Adrenal gland (tissue), 12 donors: Measurements from ENCODE around the gene CDKN2D. TPM values are rescaled to one million over a fixed set of nuclear protein-coding genes. Genes with fewer than 3 reads are reported as not detected.

ENCODE experiments used
- DNase-seq, 7 donors: peaks; one replicate each; pipeline ENCODE4 v3.0.0-alpha.2; 2019 to 2020
- H3K27ac ChIP-seq, 5 donors: fragments of 200-600 bp; sonication (generic) in 4 of 5; 1 replicate in 3 of 5; 2 replicates in 2 of 5; pipeline versions ENCODE4 v1.5.1 to v1.8.0; 2016 to 2020; ENCODE audit warnings: mild to moderate bottlenecking in 1 of 5
- H3K27me3 ChIP-seq: fragments of 200-600 bp; 2 replicates; pipeline ENCODE4 v1.8.0; 2021
- H3K36me3 ChIP-seq, 2 donors: fragments of 200-600 bp; replicated peaks in 1 of 2; 1 replicate in 1 of 2; 2 replicates in 1 of 2; pipeline versions ENCODE4 v1.5.1 to v1.8.0; 2018 to 2022
- H3K4me1 ChIP-seq, 2 donors: fragments of 200-600 bp; replicated peaks in 1 of 2; 1 replicate in 1 of 2; 2 replicates in 1 of 2; pipeline versions ENCODE4 v1.5.1 to v1.8.0; 2018 to 2021
- H3K4me3 ChIP-seq, 4 donors: fragments of 200-600 bp; sonication (generic) in 3 of 4; one replicate each; pipeline ENCODE4 v1.5.1; 2016 to 2018
- H3K9me3 ChIP-seq, 3 donors: fragments of 200-600 bp; sonication (generic) in 1 of 3; replicated peaks in 1 of 3; 1 replicate in 2 of 3; 2 replicates in 1 of 3; pipeline versions ENCODE4 v1.5.1 to v1.8.0; 2016 to 2021
- POLR2A ChIP-seq, 2 donors: fragments of 450-650 bp; IDR thresholded peaks; one replicate each; pipeline ENCODE4 v1.6.1; 2017; ENCODE audit warnings: antibody characterized with exemption in 2 of 2, mild to moderate bottlenecking in 2 of 2, moderate library complexity in 1 of 2
- WGBS, 4 donors: extraction: QIAGEN DNeasy Blood & Tissue Kit in 2 of 4; methylation state at CpG; one replicate each; pipeline versions ENCODE4 v1.1.5 to v1.1.7; 2013 to 2017; 5-methylcytosine and 5-hydroxymethylcytosine counted together
- intact Hi-C, 2 donors: fragments of 100-400 bp; cut with DNase I; formaldehyde crosslinking; loops; one replicate each; pipeline versions ENCODE4 v1.14.1 to v1.15.0; 2022 to 2023
- polyA plus RNA-seq, 3 donors: library from polyadenylated mRNA; stranded (reverse); fragments of 200-250 nt in 2 of 3; fragments of 350-450 nt in 1 of 3; fragmentation: Illumina TruSeq in 1 of 3; extraction: RNeasy Lipid Tissue Mini Kit (QIAGEN cat#74804) in 1 of 3; gene quantifications; one replicate each; pipeline ENCODE4 v1.2.3, GENCODE V29; 2013 to 2014
- total RNA-seq, 9 donors: library from RNA; depleted of rRNA in 4 of 9; stranded (reverse); fragments of >200 nt in 4 of 9; fragments of 120-200 nt in 1 of 9; fragmentation: NEBNext Ultra II Directional in 1 of 9; extraction: Animal tissue kit (Norgen Biotek cat#: 25700) in 1 of 9; gene quantifications; one replicate each; pipeline versions ENCODE4 v1.1.0 to v1.2.4, GENCODE V29; 2013 to 2023
- TF ChIP-seq, protein P1 (sequence below), 6 experiments: fragments of 450-650 bp in 4 of 6; fragments of 200-600 bp in 2 of 6; sonication (generic) in 1 of 6; IDR thresholded peaks; 1 replicate in 5 of 6; 2 replicates in 1 of 6; pipeline versions ENCODE4 v1.5.1 to v1.8.0; 2016 to 2021; ENCODE audit warnings: antibody characterized with exemption in 6 of 6, mild to moderate bottlenecking in 2 of 6, moderate library complexity in 1 of 6
- donor health status: healthy with polysubstance abuse.
- donor health status: Bipolar disorder and iron deficiency.
- donor health status: DM: yes; HTN: yes; CAD: no.
- donor health status: DM: no; HTN: no; CAD: no.
- donor health status: DM: no; HTN: no; CAD: no.
- donor health status: DM: yes; HTN: yes; CAD: no.

Gene CDKN2D
- total and polyA plus RNA-seq, 12 donors = 1.9 to 17.4 (median 8.2) TPM

DNA sequence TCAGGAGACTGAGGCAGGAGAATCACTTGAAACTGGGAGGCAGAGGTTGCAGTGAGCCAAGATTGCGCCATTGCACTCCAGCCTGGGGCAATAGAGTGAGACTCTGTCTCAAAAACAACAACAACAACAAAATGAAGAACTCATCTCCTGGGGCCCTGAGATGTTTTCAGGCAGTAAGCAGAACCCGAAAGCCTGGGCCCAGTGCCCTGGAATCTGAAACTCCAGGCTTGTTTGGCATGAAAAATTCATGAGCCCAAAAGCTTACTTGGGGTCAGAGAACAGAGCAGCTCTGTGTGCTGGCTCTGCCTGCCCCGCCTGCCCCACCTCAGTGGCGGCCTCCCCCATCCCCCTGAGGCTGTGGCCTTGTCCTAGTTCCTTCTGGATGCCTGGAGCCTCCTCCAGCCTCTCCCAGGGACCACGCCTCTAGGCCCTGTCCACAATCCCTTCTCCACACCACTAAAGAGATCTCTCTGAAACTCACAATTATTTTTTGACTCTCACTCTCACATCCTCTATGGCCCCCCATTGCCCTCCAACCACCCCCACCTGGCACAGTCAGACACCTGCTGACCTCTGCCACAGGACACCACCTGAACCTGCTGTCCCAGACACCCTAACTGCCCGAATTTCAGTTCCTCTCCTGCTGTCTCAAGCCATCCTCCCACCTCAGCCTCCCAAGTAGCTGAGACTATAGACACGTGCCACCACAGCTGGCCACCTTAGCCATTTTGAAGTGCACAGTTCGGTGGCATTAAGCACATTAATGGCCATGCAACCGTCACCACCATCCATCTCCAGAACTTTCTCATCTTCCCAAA is 25.2 kb upstream of the CDKN2D start:
- no peaks in the 10 kb centered on the region for H3K27me3 ChIP-seq
- DNase-seq = peak in 6 of 7 donors; percentile 48 to 75 (median 63)

DNA sequence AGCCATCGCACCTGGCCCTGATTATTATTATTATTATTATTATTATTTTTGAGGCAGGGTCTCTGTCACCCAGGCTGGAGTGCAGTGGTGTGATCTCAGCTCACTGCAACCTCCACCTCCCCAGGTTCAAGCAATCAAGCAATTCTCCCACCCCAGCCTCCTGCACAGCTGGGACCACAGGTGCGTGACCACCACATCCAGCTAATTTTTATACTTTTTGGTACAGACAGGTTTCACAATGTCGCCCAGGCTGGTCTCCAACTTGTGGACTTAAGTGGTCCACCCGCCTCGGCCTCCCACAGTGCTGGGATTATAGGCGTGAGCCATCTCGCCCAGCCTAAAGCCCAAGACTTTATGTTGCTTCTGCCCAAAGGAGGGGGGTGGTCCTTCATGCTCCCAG is 24.4 kb upstream of the CDKN2D start:
- H3K36me3 ChIP-seq = no peaks in the 10 kb centered on the region
- WGBS, 4 donors = 93 to 100% (median 98%) methylated on average over 3 to 7 of the region's 7 CpGs
- DNase-seq = no peak
- intact Hi-C loops = no loop called here
- peaks cover 7 to 9% of the 10 kb centered on the region in 2 donors for H3K4me1 ChIP-seq
- H3K27ac ChIP-seq = peak overlapping the region in 1 of 5 donors; percentile 73
- H3K27me3 ChIP-seq = peaks cover 4% of the 10 kb centered on the region
- H3K4me3 ChIP-seq = no peak overlapping the region
- no peaks in the 10 kb centered on the region for H3K9me3 ChIP-seq
- TF ChIP-seq POLR2A (IDR thresholded peaks at IDR 0.05) = no peak
- TF ChIP-seq, protein P1, sequence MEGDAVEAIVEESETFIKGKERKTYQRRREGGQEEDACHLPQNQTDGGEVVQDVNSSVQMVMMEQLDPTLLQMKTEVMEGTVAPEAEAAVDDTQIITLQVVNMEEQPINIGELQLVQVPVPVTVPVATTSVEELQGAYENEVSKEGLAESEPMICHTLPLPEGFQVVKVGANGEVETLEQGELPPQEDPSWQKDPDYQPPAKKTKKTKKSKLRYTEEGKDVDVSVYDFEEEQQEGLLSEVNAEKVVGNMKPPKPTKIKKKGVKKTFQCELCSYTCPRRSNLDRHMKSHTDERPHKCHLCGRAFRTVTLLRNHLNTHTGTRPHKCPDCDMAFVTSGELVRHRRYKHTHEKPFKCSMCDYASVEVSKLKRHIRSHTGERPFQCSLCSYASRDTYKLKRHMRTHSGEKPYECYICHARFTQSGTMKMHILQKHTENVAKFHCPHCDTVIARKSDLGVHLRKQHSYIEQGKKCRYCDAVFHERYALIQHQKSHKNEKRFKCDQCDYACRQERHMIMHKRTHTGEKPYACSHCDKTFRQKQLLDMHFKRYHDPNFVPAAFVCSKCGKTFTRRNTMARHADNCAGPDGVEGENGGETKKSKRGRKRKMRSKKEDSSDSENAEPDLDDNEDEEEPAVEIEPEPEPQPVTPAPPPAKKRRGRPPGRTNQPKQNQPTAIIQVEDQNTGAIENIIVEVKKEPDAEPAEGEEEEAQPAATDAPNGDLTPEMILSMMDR (IDR thresholded peaks at IDR 0.05) = no peak

More for the DNA sequence above, 25.2 kb upstream of the CDKN2D start:
- Histone ChIP-seq H3K4me1 (peaks cover 7 to 9% of the 10 kb centered on the region in 2 donors), H3K36me3 (no peaks in the 10 kb centered on the region), H3K9me3 (no peaks in the 10 kb centered on the region), H3K4me3 (no peak overlapping the region), H3K27ac (peak overlapping the region in 2 of 5 donors; percentile 57 to 73)
- intact Hi-C loops = no loop called here
- WGBS, 4 donors = 49 to 62% (median 56%) methylated on average over 8 to 9 of the region's 9 CpGs
- TF ChIP-seq, protein P1 (IDR thresholded peaks at IDR 0.05) = no peak
- no peak for TF ChIP-seq POLR2A (IDR thresholded peaks at IDR 0.05)

GRCh38 chr19:10587839-10588150 is 19.0 kb upstream of the CDKN2D start:
- no peak for TF ChIP-seq POLR2A (IDR thresholded peaks at IDR 0.05)
- TF ChIP-seq, protein P1 (IDR thresholded peaks at IDR 0.05) = no peak
- peaks cover 17% of the 10 kb centered on the region for H3K27me3 ChIP-seq
- H3K4me3 ChIP-seq = no peak overlapping the region
- H3K27ac ChIP-seq = no peak overlapping the region
- no peaks in the 10 kb centered on the region for H3K4me1 ChIP-seq
- no peak for DNase-seq
- H3K36me3 ChIP-seq = no peaks in the 10 kb centered on the region
- no peaks in the 10 kb centered on the region for H3K9me3 ChIP-seq
- WGBS, 4 donors = 73 to 85% (median 78%) methylated on average over 2 of the region's 2 CpGs
- intact Hi-C loops = loop anchor here in 1 of 2 donors (10.0 kb wide), 1 partner anchor 117 kb away; the partner anchor contains the start of gene QTRT1

DNA sequence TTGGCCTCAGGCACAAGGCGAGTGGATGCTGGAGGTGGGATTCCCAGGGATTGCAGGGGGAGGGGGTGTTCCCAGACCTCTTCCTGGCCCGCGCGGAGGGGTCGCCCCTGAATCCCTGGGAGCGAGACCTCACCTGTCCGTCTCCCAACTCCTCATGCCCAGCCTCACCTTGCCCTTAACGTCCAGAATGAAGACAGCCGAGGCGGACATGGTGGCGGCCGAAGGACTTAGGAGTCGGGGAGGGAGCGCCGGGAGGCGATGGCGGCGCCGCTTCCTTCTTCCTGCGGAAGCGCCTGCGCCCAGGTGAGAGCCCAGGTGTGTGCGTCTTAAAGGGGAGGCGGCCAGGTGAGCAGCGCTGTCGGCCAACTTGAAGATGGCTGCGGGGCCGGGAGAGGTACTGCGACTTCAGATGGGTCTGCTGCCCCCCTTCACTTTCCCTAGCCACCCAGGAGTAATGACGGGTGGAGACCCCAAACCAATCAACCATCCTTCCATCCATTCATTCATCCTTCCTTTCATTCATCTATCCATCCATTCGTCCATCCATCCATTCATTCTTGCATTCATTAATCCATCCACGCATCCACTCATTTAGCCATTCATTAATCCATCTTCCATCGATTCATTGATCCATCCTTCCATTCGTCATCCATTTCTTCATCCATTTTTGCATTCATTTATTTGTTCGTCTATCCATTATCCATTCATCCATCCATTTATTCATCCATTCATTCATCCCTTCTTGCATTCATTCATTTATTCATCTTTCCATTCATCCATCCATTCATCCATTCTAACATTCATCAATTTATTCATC is 18.5 kb upstream of the CDKN2D start, which contains the start of gene AP1M2:
Gene AP1M2, minus strand, starts transcription at position 291 of the 817 bp plus-strand sequence. Its CDS starts 81 bp downstream, at position 210.
- peaks cover 17% of the 10 kb centered on the region for H3K27me3 ChIP-seq

More for the DNA sequence above, 18.5 kb upstream of the CDKN2D start, which contains the start of gene AP1M2:
- TF ChIP-seq, protein P1 (IDR thresholded peaks at IDR 0.05) = no peak
- TF ChIP-seq POLR2A (IDR thresholded peaks at IDR 0.05) = no peak
- Histone ChIP-seq H3K4me3 (no peak within 1 kb of the TSS), H3K9me3 (no peaks in the 10 kb centered on the region), H3K36me3 (no peaks in the 10 kb centered on the region), H3K4me1 (no peaks in the 10 kb centered on the region), H3K27ac (no peak within 1 kb of the TSS)
- no peak for DNase-seq
- 21 to 37% (median 21%) methylated on average over 12 to 35 of the region's 35 CpGs for WGBS, 4 donors
- intact Hi-C loops = loop anchor here in 1 of 2 donors (10.0 kb wide), 1 partner anchor 118 kb away; the partner anchor contains the start of gene QTRT1
